Measurements from ENCODE around the gene SFSWAP. TPM values are rescaled to one million over a fixed set of nuclear protein-coding genes. Genes with fewer than 3 reads are reported as not detected.

Gene SFSWAP
- total and polyA plus RNA-seq, 2 of the 13 experiments (the other 11 are each of a cell fraction or from before 2014, with no cell fraction given), result 17.1 to 27.7 TPM

GRCh38 chr12:131840643-131841416, 129.9 kb downstream of the SFSWAP start (continued):
- TF ChIP-seq KDM5B (CRISPR knock-in tag; IDR thresholded peaks at IDR 0.05; ENCODE audit: borderline replicate concordance) (peak; percentile 92; the same call in 1 of the 2 replicates), NR2F1 (CRISPR knock-in tag; IDR thresholded peaks at IDR 0.05) (peak in 1 of 2 experiments; percentile 39; a peak in 1 of 4 replicates), ARID3A (IDR thresholded peaks at IDR 0.05; ENCODE audit: low read depth, low read length) (no peak), HHEX (CRISPR knock-in tag; IDR thresholded peaks at IDR 0.05) (no peak), BRCA1 (CRISPR knock-in tag; IDR thresholded peaks at IDR 0.05) (peak; percentile 90; the same call in 1 of the 2 replicates), MTF2 (CRISPR knock-in tag; IDR thresholded peaks at IDR 0.05; ENCODE audit: borderline replicate concordance) (no peak), REST (IDR thresholded peaks at IDR 0.05; ENCODE audit: borderline replicate concordance in 1 of 2, low read depth in 1 of 2, low read length in 2 of 2) (no peak), ZNF335 (CRISPR knock-in tag; IDR thresholded peaks at IDR 0.05) (0 out of 2 replicates have a peak, but pooled peaks have one; percentile 48), ZNF430 (CRISPR knock-in tag; IDR thresholded peaks at IDR 0.05) (peak; percentile 20; the same call in 1 of the 2 replicates), HNRNPL (IDR thresholded peaks at IDR 0.05; ENCODE audit: low read depth, low read length) (0 out of 2 replicates have a peak, but pooled peaks have one; percentile 31), ZNF468 (CRISPR knock-in tag; IDR thresholded peaks at IDR 0.05) (no peak), TCF7 (IDR thresholded peaks at IDR 0.05; ENCODE audit: low read depth) (no peak), FOXP4 (CRISPR knock-in tag; IDR thresholded peaks at IDR 0.05) (no peak), HMGA1 (CRISPR knock-in tag; conservative IDR thresholded peaks at IDR 0.05) (no peak), PATZ1 (CRISPR knock-in tag; IDR thresholded peaks at IDR 0.05) (no peak), ZNF557 (CRISPR knock-in tag; IDR thresholded peaks at IDR 0.05) (0 out of 2 replicates have a peak, but pooled peaks have one; percentile 32), ZNF747 (CRISPR knock-in tag; IDR thresholded peaks at IDR 0.05; ENCODE audit: borderline replicate concordance) (0 out of 2 replicates have a peak, but pooled peaks have one; percentile 44)
